HepG2 (cell line): ENCODE measurements around the gene LYRM4. TPM values are rescaled to one million over a fixed set of nuclear protein-coding genes. Genes with fewer than 3 reads are reported as not detected.

ENCODE experiments used
- ATAC-seq: fragments of 200-7000 bp; cut with Tn5 transposase; 3 replicates; pipeline ENCODE4 v1.9.1; 2020; ENCODE audit warnings: mild to moderate bottlenecking, moderate library complexity
- BruUV-seq: library from RNA; stranded (reverse); fragments of 400-500 nt; replicated peaks from 2 replicates; lab custom pipeline; 2021; lab: Mats Ljungman, UMichigan
- CTCF ChIA-PET: fragments of 300-600 bp; formaldehyde crosslinking; extraction: SDS; loops from one replicate; lab custom pipeline; 2021; ENCODE audit warnings: low total read pairs, inconsistent platforms, low intra/inter-chr PET ratio; lab: Yijun Ruan, JAX
- POLR2A ChIA-PET: fragments of 350-600 bp; sonication (Branson Sonifier 250); formaldehyde crosslinking; loops from one replicate; lab custom pipeline; 2020; ENCODE audit warnings: antibody characterized with exemption, inconsistent platforms; lab: Yijun Ruan, JAX
- DNase-seq: peaks from one replicate; pipeline ENCODE4 v3.0.0-alpha.2; 2015; ENCODE audit warnings: low spot score
- FAIRE-seq: peaks from 3 replicates; lab custom pipeline; 2011; peaks lifted over from hg19 to GRCh38; lab: Jason Lieb, UNC
- H2AFZ ChIP-seq: one replicate; pipeline ENCODE4 v1.6.1; 2011; ENCODE audit warnings: low read length, inconsistent platforms
- H3K27ac ChIP-seq: fragments of 300-600 bp; 3 replicates; pipeline ENCODE4 v1.8.0; 2011; ENCODE audit warnings: mixed run types, mild to moderate bottlenecking, mixed read lengths, low read length, inconsistent platforms; ENCODE audit not compliant: insufficient read depth; ENCODE audit errors: extremely low read length
- H3K27me3 ChIP-seq, 2 experiments: fragments of 200-600 bp in 1 of 2; 2 replicates in 1 of 2; 3 replicates in 1 of 2; pipeline versions ENCODE4 v1.6.0 to v1.8.0; 2011; ENCODE audit warnings: low read length in 2 of 2, mild to moderate bottlenecking in 2 of 2, moderate library complexity in 2 of 2, inconsistent platforms in 1 of 2; ENCODE audit not compliant: insufficient read depth in 2 of 2, control insufficient read depth in 1 of 2
- H3K36me3 ChIP-seq, 2 experiments: fragments of 200-600 bp in 1 of 2; replicated peaks in 1 of 2; 2 replicates in 1 of 2; 3 replicates in 1 of 2; pipeline versions ENCODE4 v1.5.1 to v1.8.0; 2011; ENCODE audit warnings: low read length in 2 of 2, inconsistent platforms in 1 of 2; ENCODE audit not compliant: insufficient read depth in 2 of 2, control insufficient read depth in 1 of 2
- H3K4me1 ChIP-seq: 2 replicates; pipeline ENCODE4 v1.5.1; 2012; ENCODE audit warnings: low read length, inconsistent platforms; ENCODE audit not compliant: insufficient read depth
- H3K4me2 ChIP-seq: 2 replicates; pipeline ENCODE4 v1.6.0; 2011; ENCODE audit warnings: low read depth, low read length, inconsistent platforms
- H3K4me3 ChIP-seq, 3 experiments: fragments of 200-600 bp in 1 of 3; sonication (generic), shearing (Covaris generic) in 1 of 3; replicated peaks in 1 of 3; 2 replicates each; pipeline ENCODE4 v1.5.1; 2011 to 2016; ENCODE audit warnings: low read length in 3 of 3, inconsistent platforms in 2 of 3, low read depth in 2 of 3, mild to moderate bottlenecking in 2 of 3, control low read depth in 1 of 3, mixed read lengths in 1 of 3; ENCODE audit not compliant: insufficient read depth in 1 of 3
- H3K79me2 ChIP-seq: one replicate; pipeline ENCODE4 v1.6.1; 2011; ENCODE audit warnings: low read length, inconsistent platforms; ENCODE audit not compliant: insufficient read depth
- H3K9ac ChIP-seq: 2 replicates; pipeline ENCODE4 v1.6.0; 2011; ENCODE audit warnings: mild to moderate bottlenecking, low read depth, low read length, inconsistent platforms; ENCODE audit not compliant: insufficient read depth
- H3K9me3 ChIP-seq: 2 replicates; pipeline ENCODE4 v1.5.1; 2012; ENCODE audit warnings: mild to moderate bottlenecking, low read length
- H4K20me1 ChIP-seq: 2 replicates; pipeline ENCODE4 v1.6.0; 2011; ENCODE audit warnings: inconsistent platforms, mild to moderate bottlenecking, low read length, moderate library complexity; ENCODE audit not compliant: insufficient read depth
- AKAP8 ChIP-seq: sonication (generic); formaldehyde crosslinking; IDR thresholded peaks from 2 replicates; pipeline ENCODE4 v1.5.1; 2020; ENCODE audit warnings: mild to moderate bottlenecking, missing genetic modification reagents
- FOXC1 ChIP-seq: sonication (generic); formaldehyde crosslinking; IDR thresholded peaks from 2 replicates; pipeline ENCODE4 v1.8.0; 2022; ENCODE audit warnings: mild to moderate bottlenecking, missing genetic modification reagents, borderline replicate concordance
- KLF9 ChIP-seq: IDR thresholded peaks from 2 replicates; pipeline ENCODE4 v1.6.1; 2016; ENCODE audit warnings: low read depth
- MIXL1 ChIP-seq: IDR thresholded peaks from 2 replicates; pipeline ENCODE4 v1.6.1; 2016
- MLLT10 ChIP-seq: sonication (generic); formaldehyde crosslinking; IDR thresholded peaks from 2 replicates; pipeline ENCODE4 v1.4.0; 2020; ENCODE audit warnings: missing genetic modification reagents
- NONO ChIP-seq, 2 experiments: fragments of 450-650 bp in 1 of 2; sonication (generic) in 1 of 2; formaldehyde crosslinking in 1 of 2; IDR thresholded peaks in 1 of 2; conservative IDR thresholded peaks in 1 of 2; 2 replicates each; pipeline versions ENCODE4 v1.6.1 to v1.8.0; 2017 to 2022; ENCODE audit warnings: mild to moderate bottlenecking in 1 of 2, missing genetic modification reagents in 1 of 2, moderate library complexity in 1 of 2
- RARG ChIP-seq: sonication (generic); formaldehyde crosslinking; IDR thresholded peaks from 2 replicates; pipeline ENCODE4 v1.4.0; 2020; ENCODE audit warnings: low read depth, mild to moderate bottlenecking, missing genetic modification reagents
- RBFOX2 ChIP-seq: fragments of 200-400 bp; formaldehyde crosslinking; IDR thresholded peaks from 2 replicates; pipeline ENCODE4 v1.6.1; 2017; ENCODE audit warnings: low read depth, mild to moderate bottlenecking, low read length
- REPIN1 ChIP-seq: sonication (generic); formaldehyde crosslinking; IDR thresholded peaks from 2 replicates; pipeline ENCODE4 v1.8.0; 2022; ENCODE audit warnings: missing genetic modification reagents, low read depth, mild to moderate bottlenecking, borderline replicate concordance
- TBL1XR1 ChIP-seq: fragments of 150-350 bp; IDR thresholded peaks from 2 replicates; pipeline ENCODE4 v1.6.1; 2014; ENCODE audit warnings: borderline replicate concordance, low read length; ENCODE audit not compliant: partially characterized antibody
- ZFAT ChIP-seq: sonication (generic); formaldehyde crosslinking; conservative IDR thresholded peaks from 2 replicates; pipeline ENCODE4 v1.8.1; 2023; ENCODE audit warnings: missing genetic modification reagents, inconsistent platforms
- ZNF264 ChIP-seq: sonication (generic); formaldehyde crosslinking; IDR thresholded peaks from 2 replicates; pipeline ENCODE4 v1.4.0; 2020; ENCODE audit warnings: missing genetic modification reagents
- WGBS: methylation state at CpG from one replicate; pipeline ENCODE4 v1.1.6; 2017; ENCODE audit warnings: low lambda C conversion rate; 5-methylcytosine and 5-hydroxymethylcytosine counted together
- in situ Hi-C: cut with HindIII; loops from 2 replicates; pipeline ENCODE4 v1.10.0; 2017; ENCODE audit warnings: low pct_unique_long_range_greater_than_20kb; ENCODE audit not compliant: extremely low pct_ligation_motif_present
- intact Hi-C: fragments of 100-400 bp; cut with micrococcal nuclease; formaldehyde crosslinking; loops from one replicate; pipeline ENCODE4 v1.10.0; 2022; ENCODE audit not compliant: unreplicated experiment
- polyA plus RNA-seq, 8 experiments: library from polyadenylated mRNA; depleted of rRNA in 3 of 8; stranded (reverse) in 7 of 8; unstranded in 1 of 8; fragments of >200 nt; fragmentation: Illumina TruSeq in 4 of 8; extraction: Trizol in 4 of 8; gene quantifications; 2 replicates each; pipeline versions ENCODE4 v1.2.1 to v1.2.3, GENCODE V29; 2011 to 2016; ENCODE audit warnings: low read depth in 4 of 8, missing spikeins in 1 of 8, mixed read lengths in 1 of 8; ENCODE audit not compliant: insufficient read depth in 1 of 8
- total RNA-seq, 5 experiments: library from RNA; depleted of rRNA; stranded (reverse); fragments of >200 nt; fragmentation: Illumina TruSeq; extraction: Trizol; gene quantifications; 2 replicates each; pipeline ENCODE4 v1.2.3, GENCODE V29; 2016; ENCODE audit warnings: low read depth in 1 of 5
- TF ChIP-seq, protein P1 (sequence below), 2 experiments: sonication (generic) in 1 of 2; formaldehyde crosslinking in 1 of 2; IDR thresholded peaks; 2 replicates each; pipeline versions ENCODE4 v1.4.0 to v1.6.1; 2016 to 2020; ENCODE audit warnings: borderline replicate concordance in 1 of 2, low read depth in 1 of 2, mild to moderate bottlenecking in 1 of 2, missing genetic modification reagents in 1 of 2
- TF ChIP-seq, protein P2 (sequence below): sonication (generic); formaldehyde crosslinking; IDR thresholded peaks from 2 replicates; pipeline ENCODE4 v1.4.0; 2020; ENCODE audit warnings: mild to moderate bottlenecking, missing genetic modification reagents, borderline replicate concordance
- TF ChIP-seq, protein P3 (sequence below): sonication (generic); formaldehyde crosslinking; IDR thresholded peaks from 2 replicates; pipeline ENCODE4 v1.9.0; 2021; ENCODE audit warnings: missing genetic modification reagents, borderline replicate concordance

The LYRM4 gene
- total and polyA plus RNA-seq, 2 of the 13 experiments (the other 11 are each of a cell fraction or from before 2014, with no cell fraction given): 64.6 to 67.5 TPM

DNA sequence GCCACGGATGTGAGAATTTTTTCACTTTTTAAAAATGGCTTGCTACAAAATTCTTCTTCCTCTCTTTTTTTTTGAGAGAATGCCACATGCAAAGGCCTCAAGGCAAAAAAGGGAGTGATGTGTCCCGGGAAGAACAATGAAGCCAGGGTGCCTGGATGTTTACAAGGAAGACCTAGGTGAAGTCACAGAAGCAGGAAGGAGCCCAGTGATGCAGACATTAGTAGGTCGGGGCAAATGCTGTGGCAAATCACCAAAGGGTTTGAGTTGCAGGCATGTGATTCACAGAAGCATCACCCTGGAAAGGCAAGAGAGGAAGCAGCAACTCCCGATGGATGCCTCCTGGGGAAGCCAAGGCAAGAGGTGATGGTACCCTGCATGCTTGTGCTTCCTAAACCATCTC is 47.3 kb upstream of the LYRM4 start:
- in situ Hi-C loops: no loop called here
- POLR2A ChIA-PET: no interaction called here
- no peak for FAIRE-seq

DNA sequence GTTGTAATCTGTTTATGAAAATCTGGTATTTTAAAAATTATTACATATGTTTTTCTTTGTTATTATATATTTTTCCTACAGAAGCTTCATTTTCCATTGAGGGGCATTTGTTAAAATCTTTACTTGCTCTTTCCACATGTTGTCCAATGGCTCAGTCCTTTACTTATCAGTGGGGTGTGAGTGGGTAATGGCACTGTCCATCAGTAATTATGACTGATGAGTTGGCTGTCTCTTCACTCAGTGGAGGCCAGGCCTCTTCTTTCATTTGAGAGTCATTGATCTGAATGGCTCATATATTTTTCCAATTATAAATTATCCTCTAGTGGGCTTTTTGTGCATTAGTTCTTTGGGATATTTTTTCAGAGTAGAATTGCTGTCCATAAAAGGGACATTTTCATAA is 46.3 kb upstream of the LYRM4 start:
- DNase-seq (no peak), ATAC-seq (no peak), FAIRE-seq (no peak)
- H3K4me3 ChIP-seq: no peak overlapping the region
- no TSS peak for BruUV-seq
- no peaks in the 10 kb centered on the region for H3K9me3 ChIP-seq
- peaks cover 2% of the 10 kb centered on the region for H3K79me2 ChIP-seq
- H3K27me3 ChIP-seq: no peaks in the 10 kb centered on the region
- CTCF ChIA-PET: no interaction called here
- H3K27ac ChIP-seq: no peak overlapping the region
- peaks cover 15% of the 10 kb centered on the region for H3K4me1 ChIP-seq
- no peak overlapping the region for H3K4me2 ChIP-seq
- no peak overlapping the region for H2AFZ ChIP-seq
- intact Hi-C loops: no loop called here
- in situ Hi-C loops: no loop called here
- POLR2A ChIA-PET: no interaction called here
- H3K9ac ChIP-seq: no peak overlapping the region
- no peaks in the 10 kb centered on the region for H3K36me3 ChIP-seq
- no peaks in the 10 kb centered on the region for H4K20me1 ChIP-seq
- TF ChIP-seq FOXC1 (no peak), ZFAT (CRISPR knock-in tag) (no peak), TBL1XR1 (no peak), KLF9 (CRISPR knock-in tag) (no peak), RARG (CRISPR knock-in tag) (no peak), MIXL1 (CRISPR knock-in tag) (no peak)
- TF ChIP-seq, protein P1, sequence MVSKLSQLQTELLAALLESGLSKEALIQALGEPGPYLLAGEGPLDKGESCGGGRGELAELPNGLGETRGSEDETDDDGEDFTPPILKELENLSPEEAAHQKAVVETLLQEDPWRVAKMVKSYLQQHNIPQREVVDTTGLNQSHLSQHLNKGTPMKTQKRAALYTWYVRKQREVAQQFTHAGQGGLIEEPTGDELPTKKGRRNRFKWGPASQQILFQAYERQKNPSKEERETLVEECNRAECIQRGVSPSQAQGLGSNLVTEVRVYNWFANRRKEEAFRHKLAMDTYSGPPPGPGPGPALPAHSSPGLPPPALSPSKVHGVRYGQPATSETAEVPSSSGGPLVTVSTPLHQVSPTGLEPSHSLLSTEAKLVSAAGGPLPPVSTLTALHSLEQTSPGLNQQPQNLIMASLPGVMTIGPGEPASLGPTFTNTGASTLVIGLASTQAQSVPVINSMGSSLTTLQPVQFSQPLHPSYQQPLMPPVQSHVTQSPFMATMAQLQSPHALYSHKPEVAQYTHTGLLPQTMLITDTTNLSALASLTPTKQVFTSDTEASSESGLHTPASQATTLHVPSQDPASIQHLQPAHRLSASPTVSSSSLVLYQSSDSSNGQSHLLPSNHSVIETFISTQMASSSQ (IDR thresholded peaks at IDR 0.05; ENCODE audit: low read depth): no peak
- TF ChIP-seq, protein P1 (CRISPR knock-in tag; IDR thresholded peaks at IDR 0.05; ENCODE audit: borderline replicate concordance): no peak
- TF ChIP-seq, protein P2, sequence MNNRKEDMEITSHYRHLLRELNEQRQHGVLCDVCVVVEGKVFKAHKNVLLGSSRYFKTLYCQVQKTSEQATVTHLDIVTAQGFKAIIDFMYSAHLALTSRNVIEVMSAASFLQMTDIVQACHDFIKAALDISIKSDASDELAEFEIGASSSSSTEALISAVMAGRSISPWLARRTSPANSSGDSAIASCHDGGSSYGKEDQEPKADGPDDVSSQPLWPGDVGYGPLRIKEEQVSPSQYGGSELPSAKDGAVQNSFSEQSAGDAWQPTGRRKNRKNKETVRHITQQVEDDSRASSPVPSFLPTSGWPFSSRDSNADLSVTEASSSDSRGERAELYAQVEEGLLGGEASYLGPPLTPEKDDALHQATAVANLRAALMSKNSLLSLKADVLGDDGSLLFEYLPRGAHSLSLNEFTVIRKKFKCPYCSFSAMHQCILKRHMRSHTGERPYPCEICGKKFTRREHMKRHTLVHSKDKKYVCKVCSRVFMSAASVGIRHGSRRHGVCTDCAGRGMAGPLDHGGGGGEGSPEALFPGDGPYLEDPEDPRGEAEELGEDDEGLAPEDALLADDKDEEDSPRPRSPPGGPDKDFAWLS: no peak
- TF ChIP-seq, protein P3, sequence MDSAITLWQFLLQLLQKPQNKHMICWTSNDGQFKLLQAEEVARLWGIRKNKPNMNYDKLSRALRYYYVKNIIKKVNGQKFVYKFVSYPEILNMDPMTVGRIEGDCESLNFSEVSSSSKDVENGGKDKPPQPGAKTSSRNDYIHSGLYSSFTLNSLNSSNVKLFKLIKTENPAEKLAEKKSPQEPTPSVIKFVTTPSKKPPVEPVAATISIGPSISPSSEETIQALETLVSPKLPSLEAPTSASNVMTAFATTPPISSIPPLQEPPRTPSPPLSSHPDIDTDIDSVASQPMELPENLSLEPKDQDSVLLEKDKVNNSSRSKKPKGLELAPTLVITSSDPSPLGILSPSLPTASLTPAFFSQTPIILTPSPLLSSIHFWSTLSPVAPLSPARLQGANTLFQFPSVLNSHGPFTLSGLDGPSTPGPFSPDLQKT (CRISPR knock-in tag): no peak

More for the DNA sequence above, 47.3 kb upstream of the LYRM4 start:
- no peaks in the 10 kb centered on the region for H4K20me1 ChIP-seq
- no peak for DNase-seq
- CTCF ChIA-PET: no interaction called here
- ATAC-seq: no peak
- H3K36me3 ChIP-seq: no peaks in the 10 kb centered on the region
- H3K4me3 ChIP-seq: no peak overlapping the region
- H3K4me1 ChIP-seq: peaks cover 15% of the 10 kb centered on the region
- TF ChIP-seq ZNF264 (CRISPR knock-in tag): no peak
- TF ChIP-seq AKAP8 (CRISPR knock-in tag): no peak
- no peak for TF ChIP-seq REPIN1 (CRISPR knock-in tag)
- no peak for TF ChIP-seq MLLT10 (CRISPR knock-in tag)
- no peak for TF ChIP-seq NONO (IDR thresholded peaks at IDR 0.05)
- TF ChIP-seq NONO (CRISPR knock-in tag; conservative IDR thresholded peaks at IDR 0.05): no peak
- TF ChIP-seq RBFOX2: no peak
- intact Hi-C loops: no loop called here
- no peak overlapping the region for H3K27ac ChIP-seq
- H3K27me3 ChIP-seq: no peaks in the 10 kb centered on the region
- no TSS peak for BruUV-seq
- H2AFZ ChIP-seq: no peak overlapping the region
- H3K9me3 ChIP-seq: no peaks in the 10 kb centered on the region
- no peak overlapping the region for H3K9ac ChIP-seq
- 95% methylated on average over 4 of the region's 4 CpGs for WGBS
- H3K4me2 ChIP-seq: no peak overlapping the region
- peaks cover 2% of the 10 kb centered on the region for H3K79me2 ChIP-seq
